UCSD-AML1 (cell line): ENCODE data around the gene DAPK1.

Experiments used
- DNase-seq: peaks from one replicate; lab custom pipeline; 2025; ENCODE audit not compliant: unreplicated experiment; lab: John Stamatoyannopoulos, UW

Gene DAPK1

DNA sequence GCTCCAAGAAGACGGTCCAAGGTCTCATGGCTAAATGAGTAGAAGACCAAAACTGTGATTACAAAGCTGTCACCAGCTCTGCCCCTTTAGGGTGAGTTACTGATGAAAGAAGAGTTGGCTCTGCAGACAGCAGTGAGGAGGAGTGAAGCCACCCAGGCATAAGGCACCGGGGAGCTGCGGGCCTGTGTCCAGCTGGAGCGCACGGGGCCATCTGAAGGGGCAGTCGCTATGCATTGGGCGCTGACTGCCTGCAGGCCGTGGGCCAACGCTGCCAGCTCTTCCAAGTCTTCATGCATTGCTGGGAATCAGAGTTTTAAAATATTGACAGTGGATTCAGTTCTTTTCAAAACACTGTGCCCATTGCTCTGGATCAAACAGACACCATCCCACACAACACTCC lies 70.3 kb downstream of the DAPK1 start:
- DNase-seq = no peak

DNA sequence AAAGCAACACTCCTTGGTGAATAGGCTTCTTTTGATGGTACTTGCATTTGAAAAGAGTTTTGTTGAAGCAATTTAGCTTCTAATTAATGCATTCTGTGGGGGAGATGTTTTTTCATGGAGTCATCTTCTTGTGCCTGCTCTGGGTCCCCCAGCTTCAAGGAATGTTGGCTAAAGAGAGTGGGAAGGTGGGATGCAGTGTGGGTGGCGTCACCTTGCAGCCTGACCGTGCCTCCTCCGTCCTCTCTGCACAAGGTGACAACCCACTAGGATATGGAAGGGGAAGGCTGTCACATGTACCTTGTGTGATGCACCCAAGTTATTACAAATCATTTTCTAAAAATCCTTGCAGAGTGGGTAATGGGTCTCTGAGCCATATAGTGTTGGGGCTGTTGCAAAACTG lies 70.7 kb downstream of the DAPK1 start:
- DNase-seq = no peak

DNA sequence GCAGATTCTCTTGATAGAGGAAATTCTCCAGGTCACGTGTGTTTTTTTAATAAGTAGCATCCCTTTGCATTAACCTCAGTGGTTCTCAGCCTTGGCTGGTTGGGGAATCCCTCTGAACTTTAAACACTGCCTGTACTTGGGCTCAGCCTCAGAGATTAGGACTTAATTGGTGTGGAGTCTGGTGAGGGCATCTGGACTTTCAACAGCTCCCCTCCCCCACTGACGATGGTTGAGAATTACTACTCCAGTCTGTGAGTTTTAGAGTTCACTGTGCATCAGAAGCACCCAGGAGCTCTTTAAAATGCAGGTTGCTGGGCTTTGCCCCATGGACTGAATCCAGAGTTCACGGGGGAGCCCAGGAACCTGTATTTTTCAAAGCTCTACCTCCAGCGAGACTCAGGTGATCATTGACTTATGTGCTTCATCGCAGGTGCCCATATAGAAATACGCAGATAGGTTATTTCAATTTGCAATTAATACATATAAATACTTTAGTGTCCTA lies 71.4 kb downstream of the DAPK1 start:
- DNase-seq = no peak

DNA sequence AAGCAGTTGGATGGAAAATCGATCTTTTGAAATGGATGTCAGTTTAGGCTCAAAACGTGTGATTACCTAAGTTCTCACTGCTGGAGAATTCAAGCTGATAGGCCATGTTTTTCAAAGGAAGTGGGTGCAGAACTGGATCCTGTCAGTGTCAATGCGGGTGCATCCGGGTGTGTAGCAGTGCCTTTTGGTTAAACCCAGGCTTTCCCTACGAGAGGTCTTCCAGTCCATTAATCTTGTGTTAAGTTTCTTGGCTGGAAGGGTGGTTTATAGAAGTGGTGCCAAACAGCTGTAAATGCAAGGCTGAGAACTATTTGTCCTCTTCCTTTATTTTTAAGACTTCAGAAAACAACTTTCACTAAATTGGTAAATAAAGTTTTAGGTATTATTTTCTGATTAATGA lies 71.9 kb downstream of the DAPK1 start:
- no peak for DNase-seq

DNA sequence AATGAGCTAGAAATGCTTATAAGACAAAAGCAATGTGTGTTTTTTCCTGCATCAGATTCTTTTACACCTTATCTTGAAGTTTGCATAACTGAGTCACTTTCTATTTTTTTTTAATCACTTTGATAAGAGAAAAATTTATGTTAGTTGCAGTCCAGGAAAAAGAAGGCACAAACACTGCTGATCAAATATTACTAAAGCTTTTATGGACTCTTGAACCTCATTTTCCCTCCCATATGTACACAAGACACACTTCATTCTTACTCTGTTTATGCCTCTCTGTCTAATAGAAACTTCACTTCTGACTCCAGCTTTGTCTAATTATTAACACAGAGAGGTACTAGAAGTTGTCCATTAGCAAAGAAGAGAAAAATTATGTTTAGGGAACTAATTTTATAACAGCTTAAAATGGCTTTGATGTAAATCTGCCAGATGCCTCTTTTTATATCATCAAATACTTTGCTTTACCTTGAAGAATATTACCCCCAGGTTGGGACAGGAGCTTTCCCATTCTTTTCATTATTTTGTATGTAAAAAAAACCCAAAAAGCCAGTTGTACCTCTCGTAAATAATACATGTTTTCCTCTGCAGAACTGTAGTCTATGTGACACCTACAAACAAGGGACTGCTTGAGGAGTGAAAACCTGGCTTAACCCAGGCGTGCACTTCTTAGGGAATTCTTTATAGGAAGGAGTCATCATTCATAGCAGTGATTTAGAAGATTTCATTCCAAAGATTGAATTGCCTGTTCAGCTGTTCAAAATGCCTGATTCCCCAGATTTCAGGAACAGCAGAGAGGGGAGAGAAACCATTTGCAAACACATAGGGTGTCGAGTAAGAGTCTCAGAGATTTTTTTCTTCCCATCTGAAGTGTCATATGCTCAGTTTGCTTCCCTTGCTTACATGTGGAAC lies 72.6 kb downstream of the DAPK1 start:
- DNase-seq = no peak

DNA sequence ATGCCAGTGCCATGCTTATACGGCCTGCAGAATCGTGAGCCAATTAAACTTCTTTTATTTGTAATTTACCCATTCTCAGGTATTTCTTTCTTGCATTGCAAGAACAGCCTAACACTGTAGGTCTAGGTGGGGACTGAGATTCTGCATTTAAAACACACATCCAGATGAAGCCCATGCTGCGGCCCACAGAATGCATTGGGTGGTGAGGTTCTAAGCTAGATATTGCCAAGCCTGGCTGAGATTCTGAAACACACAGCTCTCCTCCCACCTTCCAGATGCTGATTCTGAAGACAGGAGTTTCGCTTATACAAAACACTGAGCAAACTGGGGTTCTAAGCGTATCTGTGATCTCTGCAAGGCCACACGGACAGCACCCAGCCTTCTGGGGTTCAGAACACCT lies 75.1 kb downstream of the DAPK1 start:
- no peak for DNase-seq

DNA sequence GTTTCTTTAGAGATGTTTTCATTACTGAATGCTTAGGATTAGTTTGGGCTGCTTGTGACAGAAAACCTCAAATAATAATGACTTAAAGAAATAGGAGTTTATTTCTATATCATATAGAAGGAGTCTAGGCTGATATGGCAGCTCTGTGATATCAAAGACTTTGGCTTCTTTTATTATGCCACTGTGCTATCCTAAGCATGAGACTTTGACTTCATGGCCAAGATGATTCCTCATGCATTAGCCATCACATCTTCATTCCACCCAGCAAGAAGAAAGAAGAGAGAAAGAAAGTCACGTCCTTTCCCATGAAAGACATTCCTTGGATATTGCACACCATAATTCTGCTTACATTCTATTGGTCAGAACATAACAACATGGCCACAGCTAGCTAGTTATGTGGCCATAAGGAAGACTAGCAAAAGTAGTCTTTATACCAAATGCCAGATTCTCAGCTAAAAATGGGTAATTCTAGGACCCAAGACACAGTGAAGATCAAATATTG lies 76.2 kb downstream of the DAPK1 start:
- no peak for DNase-seq

DNA sequence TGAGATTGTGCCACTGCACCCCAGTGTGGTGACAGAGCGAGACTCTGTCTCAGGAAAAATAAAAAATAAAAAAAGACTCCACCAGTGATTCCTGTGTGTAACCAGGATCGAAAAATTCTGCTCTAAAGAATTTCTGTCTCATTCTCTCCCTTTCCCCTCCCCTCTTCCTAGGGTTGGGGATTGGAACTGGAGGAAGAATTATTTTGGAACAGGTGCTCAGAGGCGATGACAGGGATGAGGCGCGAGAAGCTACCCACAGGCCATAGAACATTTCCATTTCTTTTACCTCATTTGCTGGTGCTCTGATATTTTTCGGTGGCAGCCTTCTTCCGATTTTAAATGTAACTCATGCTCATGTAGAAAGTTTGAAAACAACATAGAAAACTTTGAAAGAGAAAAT lies 80.1 kb downstream of the DAPK1 start:
- DNase-seq = no peak

DNA sequence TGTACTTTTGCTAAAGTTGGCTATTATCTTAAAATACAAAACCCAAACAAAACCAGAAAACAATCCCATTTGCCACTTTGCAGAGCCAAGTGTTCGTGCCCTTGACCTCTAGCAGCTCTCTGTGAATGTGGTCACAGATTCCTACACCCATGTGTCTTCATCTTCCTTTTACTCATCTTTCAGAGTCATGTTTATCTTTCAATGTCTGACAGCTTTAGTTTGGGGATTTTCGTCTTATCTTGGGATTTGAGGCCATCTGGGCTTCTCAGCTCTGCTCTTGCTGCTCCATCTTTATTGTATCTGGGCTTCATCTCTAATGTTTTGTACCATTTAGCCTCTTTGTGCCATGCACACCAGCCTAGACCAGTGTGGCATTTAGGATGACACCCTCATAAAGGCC lies 81.0 kb downstream of the DAPK1 start:
- no peak for DNase-seq

DNA sequence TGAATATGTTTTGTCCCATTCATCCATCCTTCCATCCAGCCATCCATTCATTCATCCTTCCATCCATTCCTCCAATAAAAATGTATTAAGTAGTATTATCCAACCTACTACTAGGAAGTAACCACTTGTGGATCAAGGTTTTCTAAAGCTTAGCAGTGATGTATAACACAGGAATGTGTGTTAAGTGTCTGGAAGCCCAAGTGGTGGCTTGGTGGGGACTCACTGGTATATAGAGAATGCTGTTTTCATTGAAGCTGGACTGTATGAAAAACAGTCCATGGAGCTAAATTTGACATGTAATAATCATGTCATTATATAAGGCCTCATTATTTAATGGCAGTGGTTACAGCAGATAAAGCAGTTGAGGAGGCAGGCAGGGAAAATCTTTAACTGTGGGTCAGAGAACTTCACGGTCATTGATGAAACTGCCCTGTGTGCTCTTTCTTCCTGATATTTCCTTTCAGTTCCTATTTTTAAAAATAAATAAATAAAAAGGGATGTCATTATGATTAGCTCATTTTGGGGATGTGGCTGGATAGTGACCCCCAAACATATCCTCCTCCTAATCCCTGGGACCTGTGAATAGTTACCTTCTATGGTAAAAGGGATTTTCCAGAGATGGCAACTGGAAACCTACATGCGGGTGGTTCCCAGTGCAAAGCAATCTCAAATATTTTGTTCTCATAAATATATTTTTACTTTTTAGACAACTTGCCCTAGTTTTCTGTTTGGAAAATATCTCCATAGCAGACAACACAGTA lies 82.3 kb downstream of the DAPK1 start:
- no peak for DNase-seq

DNA sequence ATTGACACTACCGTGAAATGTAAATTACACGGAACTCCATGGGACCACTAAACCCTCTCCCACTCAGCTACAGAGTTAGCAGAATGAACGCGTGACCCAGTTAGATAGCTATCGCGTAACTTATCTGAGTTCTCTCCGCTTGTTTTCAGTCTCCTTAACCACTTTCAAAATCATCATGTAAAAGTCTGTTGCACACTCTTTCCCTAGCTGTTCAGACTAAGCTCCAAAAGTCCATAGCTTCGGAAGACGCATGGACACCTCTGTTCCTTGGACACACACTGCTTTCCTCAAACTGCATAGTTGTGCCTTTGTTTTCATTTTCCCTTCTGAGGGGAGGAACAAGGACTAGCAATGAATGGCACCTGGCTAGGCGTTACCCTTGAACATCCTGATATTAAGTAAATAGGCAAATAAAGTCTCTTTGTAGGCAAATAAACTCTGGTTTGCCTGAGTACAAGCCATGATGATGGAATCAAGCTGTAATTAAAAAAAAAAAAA lies 83.3 kb downstream of the DAPK1 start:
- no peak for DNase-seq

DNA sequence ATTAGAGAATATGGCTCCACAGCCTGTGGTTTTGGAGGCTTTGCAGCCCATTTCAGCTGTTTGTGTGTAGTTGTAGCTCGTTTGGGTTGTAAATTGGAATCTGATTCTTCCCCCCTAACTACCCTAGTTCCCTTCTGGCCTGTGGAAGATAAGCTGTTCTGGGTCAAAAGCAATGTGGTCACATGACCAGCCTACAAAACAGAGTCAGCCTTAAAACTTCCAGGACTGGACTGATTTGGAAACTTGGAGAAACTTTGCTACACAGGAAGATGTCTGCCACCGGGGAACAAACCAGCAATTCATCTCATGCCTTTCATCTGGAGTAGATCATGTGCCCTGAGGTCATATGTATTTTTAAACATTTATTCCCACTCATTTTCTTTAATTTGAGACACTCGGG lies 83.8 kb downstream of the DAPK1 start:
- no peak for DNase-seq

DNA sequence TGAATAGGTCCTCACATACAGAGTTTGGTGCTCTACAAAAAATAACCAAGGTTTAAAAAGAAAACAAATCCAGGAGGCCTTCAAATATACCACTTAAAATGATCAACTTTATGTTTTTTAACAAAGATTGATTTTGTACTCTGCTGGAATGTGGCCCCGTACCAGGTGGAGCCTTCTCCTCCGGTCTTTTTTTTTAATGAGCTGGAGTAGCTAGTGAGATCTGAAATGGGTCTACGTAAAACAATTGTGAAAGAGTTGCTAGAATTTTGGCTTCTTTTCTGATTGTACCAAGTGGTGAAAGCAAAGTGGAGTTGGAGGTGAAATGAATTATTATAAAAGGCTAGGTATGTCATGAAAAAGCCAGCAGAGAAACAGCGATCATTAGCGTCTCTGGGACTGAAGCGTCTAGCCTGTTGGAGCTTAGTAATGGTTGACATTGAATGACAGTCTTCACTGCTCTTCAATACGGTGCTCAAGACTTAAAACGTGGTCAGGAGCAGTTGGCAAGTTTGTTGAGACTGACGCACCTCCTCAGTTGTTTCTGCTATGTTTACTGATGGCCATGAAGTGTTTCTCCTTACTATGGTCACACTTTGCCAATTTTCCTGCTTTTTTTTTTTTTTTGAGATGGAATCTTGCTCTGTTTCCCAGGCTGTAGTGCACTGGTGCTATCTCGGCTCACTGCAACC lies 84.4 kb downstream of the DAPK1 start:
- no peak for DNase-seq

DNA sequence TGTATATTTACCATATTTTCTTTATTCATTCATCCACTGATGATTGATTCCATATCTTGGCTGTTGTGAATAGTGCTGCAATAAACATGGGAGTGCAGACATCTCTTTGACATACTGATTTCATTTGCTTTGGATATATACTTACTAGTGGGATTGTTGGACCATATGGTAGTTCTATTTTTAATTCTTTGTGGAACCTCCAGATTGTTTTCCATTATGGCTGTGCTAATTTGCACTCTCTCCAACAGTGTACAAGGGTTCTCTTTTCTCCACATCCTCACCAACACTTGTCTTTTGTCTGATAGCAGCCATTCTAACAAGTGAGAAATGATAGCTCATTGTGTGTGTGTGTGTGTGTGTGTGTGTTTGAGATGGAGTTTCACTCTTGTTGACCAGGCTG lies 86.7 kb downstream of the DAPK1 start:
- no peak for DNase-seq

DNA sequence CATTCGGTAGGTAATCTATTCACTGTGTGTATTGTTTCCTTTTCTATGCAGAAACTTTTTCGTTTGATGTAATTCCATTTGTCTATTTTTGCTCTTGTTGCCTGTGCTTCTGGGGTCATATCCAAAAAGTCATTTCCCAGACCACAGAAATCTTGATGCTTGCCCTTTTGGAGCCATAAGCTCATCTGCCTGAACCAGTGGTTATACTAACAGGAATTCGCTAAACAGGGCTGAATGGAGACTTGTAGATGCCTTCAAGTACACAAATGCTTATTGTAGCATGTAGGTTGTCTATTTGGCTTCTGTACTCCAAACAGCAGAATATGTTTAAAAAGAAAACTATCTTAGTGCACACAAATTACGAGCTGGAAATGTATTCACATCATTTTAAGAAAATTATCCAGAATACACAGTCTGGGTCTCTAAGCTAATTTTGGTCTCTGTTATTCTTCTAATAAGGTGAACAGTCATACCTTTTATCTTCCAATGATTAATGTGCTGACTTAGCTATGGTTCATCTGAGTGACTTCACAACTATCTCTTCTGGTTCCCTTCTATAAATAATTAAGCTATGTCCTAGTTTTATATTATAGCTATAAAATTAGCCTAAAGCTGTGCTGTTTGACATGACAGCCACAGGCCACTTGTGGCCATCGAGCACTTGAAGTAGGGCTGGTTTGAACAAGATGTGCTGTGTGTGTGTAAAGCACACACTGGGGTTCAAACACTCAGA lies 87.6 kb downstream of the DAPK1 start:
- no peak for DNase-seq

DNA sequence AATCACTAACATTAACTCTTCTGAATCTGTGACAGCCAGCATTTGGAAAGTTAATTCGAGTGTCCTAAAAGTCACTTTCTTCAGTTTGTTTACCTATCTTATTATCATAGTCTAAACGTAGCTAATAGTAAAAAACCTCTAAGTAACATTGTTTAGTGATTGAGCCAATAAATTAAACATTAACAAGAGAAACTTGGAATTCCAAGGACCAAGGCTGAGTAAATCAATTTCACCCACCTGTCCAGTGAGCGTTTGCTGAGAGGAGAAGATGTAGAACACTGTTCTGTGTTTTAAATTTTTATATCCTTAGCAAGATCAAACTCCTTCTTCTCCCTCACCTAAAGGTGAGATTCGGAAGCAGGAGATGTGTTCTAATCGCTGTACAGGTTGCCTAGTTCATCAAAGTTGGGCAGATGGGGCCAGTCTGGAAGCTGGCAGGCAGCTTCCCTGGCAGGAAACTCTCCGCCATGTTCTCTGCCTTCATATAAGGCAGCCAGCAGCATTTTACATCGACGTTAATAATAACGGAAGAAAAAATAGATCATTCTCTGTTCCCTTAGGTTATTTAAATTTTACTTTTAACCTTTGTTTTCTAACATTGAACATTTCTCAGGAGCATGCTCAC lies 89.2 kb downstream of the DAPK1 start:
- no peak for DNase-seq

DNA sequence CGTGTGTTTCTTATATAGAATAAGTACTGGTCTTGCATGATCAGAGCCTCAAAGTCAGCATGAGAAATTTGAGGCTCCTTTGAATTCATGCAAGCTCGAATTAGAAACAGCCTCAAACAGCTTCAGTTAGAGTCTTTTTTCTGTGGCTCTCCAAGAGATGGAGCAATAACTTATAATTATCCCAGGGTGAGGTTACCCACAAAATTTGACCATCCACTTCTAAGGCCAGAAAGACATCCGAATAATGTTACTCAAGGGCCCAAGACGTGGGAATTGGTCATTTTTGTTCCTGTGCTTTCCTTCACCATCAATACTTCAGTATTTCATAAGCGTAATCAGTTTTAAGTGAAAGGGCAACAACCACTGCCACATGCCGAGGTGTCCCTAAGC lies 89.7 kb downstream of the DAPK1 start:
- no peak for DNase-seq

DNA sequence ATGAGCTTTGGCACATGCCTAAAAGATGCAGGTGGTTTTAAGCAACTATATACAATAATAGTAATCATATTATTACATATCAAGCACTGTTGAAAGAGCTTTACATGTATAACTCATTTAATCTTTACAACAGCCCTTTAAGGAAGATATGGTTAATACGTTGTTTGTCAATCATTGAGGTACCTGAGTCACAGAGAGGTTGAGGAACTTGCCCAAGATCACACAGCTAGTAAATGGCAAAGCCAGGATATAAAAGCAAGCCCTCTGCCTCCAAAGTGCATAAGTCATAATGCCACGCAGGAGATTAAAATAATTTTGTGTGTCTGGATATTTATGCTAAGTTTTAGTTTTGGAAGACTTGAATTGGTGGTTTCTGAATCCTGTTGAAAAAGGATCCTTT lies 90.2 kb downstream of the DAPK1 start:
- DNase-seq = no peak

DNA sequence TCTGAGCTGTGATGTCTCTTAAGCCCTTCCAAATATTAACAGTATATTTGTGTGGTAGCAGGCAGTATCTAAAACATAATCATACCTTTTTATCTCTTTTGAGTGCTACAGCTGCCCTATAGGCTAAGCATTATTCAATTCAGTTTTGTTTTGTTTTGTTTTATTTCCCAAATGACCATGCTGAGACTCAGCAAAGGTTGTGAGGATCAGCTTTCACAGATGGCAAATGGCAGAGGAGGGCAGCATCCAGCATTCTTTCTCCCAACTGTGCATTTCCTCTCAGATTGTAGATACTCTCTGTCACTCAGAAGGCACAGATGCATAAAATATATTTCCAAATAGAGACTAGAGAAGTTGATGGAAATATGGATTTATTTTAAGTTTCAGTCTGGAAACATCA lies 90.7 kb downstream of the DAPK1 start:
- no peak for DNase-seq

DNA sequence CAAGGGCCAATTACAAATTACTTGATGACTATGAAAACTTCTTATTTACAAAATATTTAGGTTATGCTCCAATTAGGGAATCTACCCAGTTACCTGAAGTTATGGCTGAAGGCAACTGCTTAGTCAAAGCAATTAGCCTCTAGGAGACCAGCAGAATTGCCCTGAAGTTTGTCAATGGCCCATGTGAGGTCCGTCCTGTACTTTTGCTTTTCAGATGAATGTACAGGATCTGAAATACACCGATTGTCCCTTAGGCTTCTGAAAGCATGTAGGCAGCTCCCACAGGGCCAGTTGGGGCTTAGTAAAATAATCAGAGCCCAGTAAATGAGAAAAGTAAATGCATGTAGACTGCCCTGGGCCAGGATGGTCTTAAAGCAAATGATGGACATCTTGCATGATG lies 93.3 kb downstream of the DAPK1 start:
- DNase-seq = no peak
